Measurements from ENCODE around the gene ZNF407.

- TF ChIP-seq CTCF (IDR thresholded peaks at IDR 0.05) = no peak
- no peak for TF ChIP-seq POLR2A (IDR thresholded peaks at IDR 0.05)
- TF ChIP-seq POLR2AphosphoS5 (IDR thresholded peaks at IDR 0.05) = no peak
These were observed 385.4 kb downstream of the ZNF407 start for GRCh38 chr18:74982946-74983635.
